Stromal cell of bone marrow (primary cell): Measurements from ENCODE around the gene ESRRG.

Experiments used
- DNase-seq: peaks from one replicate; pipeline ENCODE4 v3.0.0-alpha.2; 2012; ENCODE audit warnings: low read depth

The ESRRG gene

GRCh38 chr1:216627252-216627651 is 96.0 kb downstream of the ESRRG start:
- DNase-seq = no peak

- no peak for DNase-seq
Measured at GRCh38 chr1:216626394-216627067, 96.7 kb downstream of the ESRRG start.

- no peak for DNase-seq
Measured at GRCh38 chr1:216621536-216621935, 101.7 kb downstream of the ESRRG start.

GRCh38 chr1:216617081-216617875 is 106.0 kb downstream of the ESRRG start:
- no peak for DNase-seq

GRCh38 chr1:216616425-216616824 is 106.8 kb downstream of the ESRRG start:
- no peak for DNase-seq

GRCh38 chr1:216614011-216614934 is 109.0 kb downstream of the ESRRG start:
- DNase-seq = no peak

- DNase-seq = no peak
Measured at GRCh38 chr1:216612291-216612690, 110.9 kb downstream of the ESRRG start.

GRCh38 chr1:216607067-216607697 is 116.0 kb downstream of the ESRRG start:
- no peak for DNase-seq

GRCh38 chr1:216606047-216606637 is 117.1 kb downstream of the ESRRG start:
- DNase-seq = no peak

- DNase-seq = no peak
Measured at GRCh38 chr1:216604771-216605170, 118.5 kb downstream of the ESRRG start.

GRCh38 chr1:216600730-216601609 is 122.3 kb downstream of the ESRRG start:
- peak; percentile 46 for DNase-seq

- DNase-seq = no peak
Measured at GRCh38 chr1:216599851-216600250, 123.4 kb downstream of the ESRRG start.

- DNase-seq = no peak
Measured at GRCh38 chr1:216598448-216598847, 124.8 kb downstream of the ESRRG start.

GRCh38 chr1:216596281-216596862 is 126.9 kb downstream of the ESRRG start:
- DNase-seq = no peak

- DNase-seq = no peak
Measured at GRCh38 chr1:216587715-216588114, 135.5 kb downstream of the ESRRG start.

- no peak for DNase-seq
Measured at GRCh38 chr1:216582151-216582550, 141.1 kb downstream of the ESRRG start.

GRCh38 chr1:216580538-216581057 is 142.6 kb downstream of the ESRRG start:
- DNase-seq = no peak

- no peak for DNase-seq
Measured at GRCh38 chr1:216576234-216576937, 146.8 kb downstream of the ESRRG start.

- DNase-seq = peak; percentile 1
Measured at GRCh38 chr1:216566641-216567205, 156.5 kb downstream of the ESRRG start.
